ENCODE measurements around the gene ZCCHC2.
A peak's percentile ranks its signal among the peaks of the same experiment; 100 is the strongest.

The ZCCHC2 gene

DNA sequence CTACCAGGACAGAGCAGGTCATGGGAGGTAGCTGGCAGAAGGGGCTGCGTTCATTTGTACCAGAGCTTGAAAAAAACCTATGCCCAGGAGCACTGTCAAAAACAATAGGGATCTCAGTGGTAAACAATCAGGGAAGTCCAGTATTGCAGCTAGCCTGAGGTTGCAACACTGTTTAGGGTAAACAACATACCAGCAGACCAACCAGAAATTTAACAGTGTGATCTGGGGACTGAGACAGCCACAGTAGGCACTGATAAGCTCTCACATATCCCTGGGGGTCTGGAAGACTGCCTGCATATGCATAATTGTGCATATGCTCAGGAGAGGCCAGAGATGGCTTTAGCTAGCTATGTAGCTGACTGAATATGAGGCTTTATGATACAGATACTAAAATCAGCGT, 12.0 kb upstream of the ZCCHC2 start:
- DNase-seq (ENCODE audit: low read depth) = no peak

DNA sequence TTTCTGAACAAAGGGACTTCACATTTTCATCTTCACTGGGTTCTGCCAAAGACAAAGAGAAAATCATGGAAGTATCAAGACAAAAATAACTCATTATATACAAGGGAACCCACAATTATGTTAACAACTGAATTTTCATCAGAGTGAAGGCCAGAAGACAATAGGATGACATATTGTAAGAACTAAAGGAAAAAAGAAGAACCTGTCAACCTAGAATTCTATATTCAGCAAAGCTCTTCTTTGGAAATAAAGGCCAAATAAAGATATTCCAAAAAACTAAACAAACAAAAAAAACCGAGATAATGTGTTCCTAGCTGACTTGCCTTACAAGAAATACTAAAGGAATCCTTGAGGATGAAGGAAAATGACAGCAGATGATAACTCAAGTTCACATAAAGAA, 10.3 kb upstream of the ZCCHC2 start:
- DNase-seq (ENCODE audit: low read depth) = no peak

DNA sequence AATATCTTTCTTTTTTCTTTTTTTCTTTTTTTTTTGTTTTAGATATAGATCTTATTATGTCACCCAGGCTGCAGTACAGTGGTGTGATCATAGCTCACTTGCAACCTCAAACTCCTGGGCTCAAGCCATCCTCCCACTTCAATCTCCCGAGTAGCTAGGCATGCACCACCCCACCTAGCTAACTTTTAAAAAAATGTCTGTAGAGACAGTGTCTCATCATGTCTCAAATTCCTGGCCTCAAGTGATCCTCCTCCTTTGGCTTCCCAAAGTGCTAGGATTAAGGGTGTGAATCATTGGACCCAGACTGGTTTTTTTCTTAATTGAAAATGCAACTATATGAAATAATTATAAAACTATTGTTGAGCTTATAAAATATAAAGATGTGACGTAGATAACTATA, 9.8 kb upstream of the ZCCHC2 start:
- no peak for DNase-seq (ENCODE audit: low read depth)

DNA sequence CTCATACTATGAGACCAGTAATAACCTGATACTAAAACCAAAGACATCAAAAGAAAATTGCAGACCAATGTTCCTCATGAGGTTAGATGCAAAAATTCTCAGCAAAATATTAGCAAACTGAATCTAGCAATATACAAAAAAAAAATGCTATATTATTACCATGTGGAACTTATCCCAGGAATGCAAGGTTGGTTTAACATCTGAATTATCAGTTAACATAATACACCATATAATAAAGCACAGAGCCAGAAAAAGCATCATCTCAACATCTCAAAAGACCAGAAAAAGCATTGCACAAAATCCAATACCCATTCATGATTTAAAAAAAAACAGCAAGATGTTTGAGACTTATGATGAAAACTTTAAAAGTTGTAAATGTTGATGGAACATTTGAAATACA, 8.3 kb upstream of the ZCCHC2 start:
- DNase-seq (ENCODE audit: low read depth) = no peak

DNA sequence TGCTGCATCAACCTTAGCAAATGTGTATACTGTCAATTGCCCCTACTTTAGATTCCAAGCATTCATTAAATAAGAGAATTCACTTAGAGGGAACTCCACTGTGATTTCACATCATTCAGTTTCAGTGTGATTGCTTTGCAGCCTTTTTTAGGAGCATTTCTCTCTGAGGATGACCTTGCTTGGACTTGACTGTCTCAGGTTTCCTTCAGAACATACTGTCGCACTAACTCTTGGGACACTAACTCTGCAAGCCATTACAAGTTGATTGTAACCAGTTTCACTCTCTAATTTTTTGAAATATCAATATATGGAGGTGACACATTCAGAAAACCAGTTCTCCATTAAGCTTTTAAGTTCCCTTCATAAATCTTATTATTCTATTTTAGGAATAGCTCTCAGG, 6.6 kb upstream of the ZCCHC2 start:
- no peak for DNase-seq (ENCODE audit: low read depth)

DNA sequence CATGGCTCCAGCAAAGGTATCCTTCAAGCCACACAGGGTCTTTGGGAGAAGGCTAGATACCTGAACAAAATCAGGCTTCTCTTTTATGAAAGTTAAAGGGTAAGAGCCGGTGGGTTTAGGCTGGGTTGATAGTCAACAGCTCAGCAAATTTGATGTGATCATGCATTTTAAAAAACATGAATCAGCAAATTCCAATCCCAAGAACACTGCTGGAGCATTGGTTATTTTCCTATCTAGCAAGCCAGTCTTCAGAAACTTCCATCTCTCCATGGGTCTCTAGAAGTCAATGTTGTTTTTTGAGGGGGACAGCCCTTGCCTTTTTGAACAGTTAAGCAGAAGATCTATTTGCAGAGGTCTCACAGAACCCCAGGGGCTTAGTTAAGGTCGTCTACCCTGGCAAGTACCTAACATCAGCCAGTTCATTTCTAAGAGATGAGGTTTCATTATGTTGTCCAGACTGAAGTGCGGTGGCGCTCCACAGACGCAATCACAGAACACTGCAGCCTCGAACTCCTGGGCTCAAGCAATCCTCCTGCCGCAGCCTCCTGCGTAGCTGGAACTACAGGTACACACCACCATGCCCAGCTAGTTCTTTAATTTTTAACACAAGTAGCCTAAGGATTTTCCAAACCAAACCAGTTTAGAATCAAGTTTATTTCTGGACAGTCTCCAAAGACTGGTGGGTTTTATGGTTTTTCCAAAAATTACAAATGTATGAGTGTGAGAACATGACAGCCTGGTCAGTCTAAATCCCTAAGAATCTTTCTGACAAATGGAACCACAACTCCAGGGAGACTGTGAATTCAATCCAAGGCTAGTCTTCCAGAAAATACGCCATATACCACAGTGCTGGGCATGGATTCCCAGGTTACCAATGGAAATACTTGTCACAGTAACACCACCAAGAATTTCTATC, 4.1 kb upstream of the ZCCHC2 start:
- no peak for DNase-seq (ENCODE audit: low read depth)

DNA sequence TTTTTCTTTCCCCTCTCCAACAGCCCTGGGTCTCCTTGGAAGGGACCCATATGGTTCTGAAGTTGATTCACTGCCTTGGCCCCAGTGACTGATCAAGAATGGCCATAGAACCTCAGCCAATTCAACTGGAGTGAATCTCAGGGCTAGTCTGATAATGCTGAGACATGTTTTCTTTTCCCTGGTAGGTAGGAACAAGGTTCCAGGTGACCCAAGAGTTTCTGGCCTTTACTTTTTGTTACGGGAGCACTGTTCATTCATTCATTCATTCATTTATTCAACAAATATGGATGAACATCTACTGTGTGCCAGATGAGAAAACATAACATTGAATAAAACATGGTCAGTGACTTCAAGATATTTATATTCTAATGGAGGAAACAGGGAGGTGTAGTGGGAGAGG, 3.1 kb upstream of the ZCCHC2 start:
- DNase-seq (ENCODE audit: low read depth) = no peak

DNA sequence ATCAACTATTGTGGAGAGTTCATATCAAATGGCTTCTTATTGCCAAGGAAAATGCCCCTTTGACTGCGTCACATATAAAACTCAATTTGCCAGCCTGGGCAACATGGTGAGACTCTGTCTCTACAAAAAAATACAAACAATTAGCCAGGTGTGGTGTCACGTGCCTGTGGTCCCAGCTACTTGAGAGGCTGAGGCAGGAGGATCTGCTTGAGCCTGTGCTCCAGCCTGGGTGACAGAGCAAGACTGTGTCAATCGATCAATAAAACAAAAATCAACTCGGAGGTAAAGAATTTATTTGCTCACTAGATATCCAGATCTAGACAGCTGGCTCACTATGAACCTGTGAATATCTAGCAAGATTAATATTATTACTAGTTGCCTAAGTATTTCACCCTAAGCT, 1.7 kb upstream of the ZCCHC2 start:
- DNase-seq (ENCODE audit: low read depth) = no peak

DNA sequence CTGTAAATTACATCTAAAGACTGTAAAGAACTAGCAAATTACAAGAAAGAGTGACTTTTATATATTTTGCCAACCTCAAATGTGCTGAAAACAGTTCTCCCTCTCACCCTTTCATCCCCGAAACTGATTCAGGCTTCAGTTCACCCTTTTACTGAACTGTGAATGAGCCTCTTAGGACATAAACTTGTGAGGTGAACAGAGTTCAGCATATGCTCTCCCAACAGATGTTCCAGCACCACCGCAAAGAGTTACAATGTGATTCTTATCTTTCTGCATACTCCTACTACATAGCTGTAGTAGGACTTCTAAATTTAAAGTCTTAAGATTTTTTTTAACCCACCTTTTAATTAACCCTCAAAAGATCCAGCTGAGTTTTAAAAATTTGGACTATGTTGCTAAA, 1.2 kb upstream of the ZCCHC2 start:
- DNase-seq (ENCODE audit: low read depth) = no peak

DNA sequence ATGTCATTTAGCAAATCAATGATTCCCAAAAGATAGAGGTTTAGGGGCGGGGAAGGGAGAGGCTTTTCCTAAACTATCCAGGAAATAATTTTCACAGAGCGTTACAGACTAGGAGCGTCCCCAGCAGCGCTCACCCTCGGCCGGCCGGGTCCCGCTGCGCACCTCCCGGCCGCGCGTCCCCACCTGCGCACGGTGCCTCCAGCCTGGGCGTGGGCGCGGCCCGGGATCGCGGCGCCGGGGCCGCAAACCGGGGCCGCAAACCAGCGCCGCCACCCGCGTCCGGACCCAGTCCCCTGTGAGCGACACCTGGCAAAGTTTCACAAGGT, 684 bp upstream of the ZCCHC2 start:
- DNase-seq (ENCODE audit: low read depth) = no peak

DNA sequence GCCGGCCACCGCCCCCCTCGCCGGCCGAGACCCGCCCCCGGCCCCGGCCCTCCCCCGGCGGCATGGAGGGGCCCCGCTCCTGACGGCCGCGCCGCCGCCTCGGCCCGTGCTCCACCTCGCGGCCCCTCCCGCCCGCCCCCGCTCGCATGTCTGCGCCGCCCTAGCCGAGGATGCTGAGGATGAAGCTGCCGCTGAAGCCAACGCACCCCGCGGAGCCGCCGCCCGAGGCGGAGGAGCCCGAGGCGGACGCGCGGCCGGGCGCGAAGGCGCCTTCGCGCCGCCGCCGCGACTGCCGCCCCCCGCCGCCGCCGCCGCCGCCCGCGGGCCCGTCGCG, 397 bp downstream of the ZCCHC2 start:
- DNase-seq (ENCODE audit: low read depth) = no peak

DNA sequence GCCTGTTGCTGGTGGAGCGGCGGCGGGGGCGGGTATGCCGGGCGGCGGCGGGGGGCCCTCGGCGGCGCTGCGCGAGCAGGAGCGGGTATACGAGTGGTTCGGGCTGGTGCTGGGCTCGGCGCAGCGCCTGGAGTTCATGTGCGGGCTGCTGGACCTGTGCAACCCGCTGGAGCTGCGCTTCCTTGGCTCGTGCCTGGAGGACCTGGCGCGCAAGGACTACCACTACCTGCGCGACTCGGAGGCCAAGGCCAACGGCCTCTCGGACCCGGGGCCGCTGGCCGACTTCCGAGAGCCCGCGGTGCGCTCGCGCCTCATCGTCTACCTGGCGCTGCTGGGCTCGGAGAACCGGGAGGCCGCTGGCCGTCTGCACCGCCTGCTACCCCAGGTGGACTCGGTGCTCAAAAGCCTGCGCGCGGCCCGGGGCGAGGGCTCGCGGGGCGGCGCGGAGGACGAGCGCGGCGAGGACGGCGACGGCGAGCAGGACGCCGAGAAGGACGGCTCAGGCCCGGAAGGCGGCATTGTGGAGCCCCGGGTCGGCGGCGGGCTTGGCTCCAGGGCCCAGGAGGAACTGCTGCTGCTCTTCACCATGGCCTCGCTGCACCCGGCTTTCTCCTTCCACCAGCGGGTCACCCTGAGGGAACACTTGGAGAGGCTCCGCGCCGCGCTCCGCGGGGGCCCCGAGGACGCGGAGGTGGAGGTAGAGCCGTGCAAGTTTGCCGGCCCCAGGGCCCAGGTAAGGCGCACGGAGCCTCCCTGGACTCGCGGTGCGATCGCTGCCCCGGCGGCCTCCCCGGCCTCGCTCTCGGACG, 1.0 kb downstream of the ZCCHC2 start:
- no peak for DNase-seq (ENCODE audit: low read depth)

DNA sequence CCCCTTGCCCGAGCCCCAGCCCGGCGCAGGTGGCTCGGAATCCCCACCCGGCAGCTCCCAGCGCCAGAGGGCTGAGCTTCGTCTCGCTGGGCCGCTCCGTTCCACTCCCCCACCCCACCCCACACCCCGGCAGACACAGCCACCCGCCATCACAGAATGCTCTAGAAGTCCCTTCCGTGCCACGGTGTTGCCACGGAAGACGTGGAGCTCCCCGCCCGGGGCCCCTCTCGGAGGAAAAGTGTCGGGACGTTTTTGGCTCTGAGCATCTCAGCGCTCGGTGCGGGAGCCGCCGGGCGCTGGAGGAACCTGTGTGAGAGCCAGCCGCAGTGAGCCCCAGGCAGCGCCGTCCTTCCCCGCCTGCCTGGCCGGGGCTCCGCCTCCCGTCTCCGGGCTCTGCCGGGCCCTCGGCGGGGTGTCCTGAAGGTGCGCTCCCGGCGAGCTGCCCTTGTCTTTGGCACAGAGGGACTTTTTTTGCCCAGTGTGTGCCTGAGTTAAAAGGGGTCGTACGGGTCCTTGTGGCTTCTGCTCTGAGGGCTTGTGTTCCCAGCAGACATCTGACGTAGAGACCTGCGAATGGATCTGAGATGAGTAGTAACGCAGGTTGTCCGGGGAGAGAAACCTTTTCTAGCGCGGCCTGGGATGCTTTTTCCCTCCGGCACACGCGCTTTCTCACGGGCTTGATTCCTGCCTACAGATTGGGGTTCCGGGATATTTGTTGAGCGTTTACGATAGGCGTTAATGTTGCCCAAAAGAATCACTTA, 1.8 kb downstream of the ZCCHC2 start:
- no peak for DNase-seq (ENCODE audit: low read depth)

DNA sequence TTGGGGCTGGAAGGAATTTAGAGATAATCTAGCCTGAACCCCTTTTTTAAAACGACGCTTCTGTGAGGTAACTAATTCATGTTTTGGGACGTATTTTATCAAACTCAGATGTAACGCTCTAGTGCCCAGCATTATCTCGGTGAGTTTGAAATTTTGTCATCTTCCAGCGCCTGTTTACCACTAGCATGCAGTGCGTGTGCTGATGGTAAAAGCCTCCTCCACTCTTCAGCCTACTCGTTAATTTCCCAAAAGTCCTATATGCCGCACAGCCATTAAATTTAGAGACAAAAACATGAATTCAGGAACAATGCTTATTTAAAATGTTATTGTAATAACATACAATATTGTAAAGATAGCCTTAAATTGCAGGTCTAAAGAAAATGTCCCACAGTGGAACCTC, 2.8 kb downstream of the ZCCHC2 start:
- DNase-seq (ENCODE audit: low read depth) = no peak

DNA sequence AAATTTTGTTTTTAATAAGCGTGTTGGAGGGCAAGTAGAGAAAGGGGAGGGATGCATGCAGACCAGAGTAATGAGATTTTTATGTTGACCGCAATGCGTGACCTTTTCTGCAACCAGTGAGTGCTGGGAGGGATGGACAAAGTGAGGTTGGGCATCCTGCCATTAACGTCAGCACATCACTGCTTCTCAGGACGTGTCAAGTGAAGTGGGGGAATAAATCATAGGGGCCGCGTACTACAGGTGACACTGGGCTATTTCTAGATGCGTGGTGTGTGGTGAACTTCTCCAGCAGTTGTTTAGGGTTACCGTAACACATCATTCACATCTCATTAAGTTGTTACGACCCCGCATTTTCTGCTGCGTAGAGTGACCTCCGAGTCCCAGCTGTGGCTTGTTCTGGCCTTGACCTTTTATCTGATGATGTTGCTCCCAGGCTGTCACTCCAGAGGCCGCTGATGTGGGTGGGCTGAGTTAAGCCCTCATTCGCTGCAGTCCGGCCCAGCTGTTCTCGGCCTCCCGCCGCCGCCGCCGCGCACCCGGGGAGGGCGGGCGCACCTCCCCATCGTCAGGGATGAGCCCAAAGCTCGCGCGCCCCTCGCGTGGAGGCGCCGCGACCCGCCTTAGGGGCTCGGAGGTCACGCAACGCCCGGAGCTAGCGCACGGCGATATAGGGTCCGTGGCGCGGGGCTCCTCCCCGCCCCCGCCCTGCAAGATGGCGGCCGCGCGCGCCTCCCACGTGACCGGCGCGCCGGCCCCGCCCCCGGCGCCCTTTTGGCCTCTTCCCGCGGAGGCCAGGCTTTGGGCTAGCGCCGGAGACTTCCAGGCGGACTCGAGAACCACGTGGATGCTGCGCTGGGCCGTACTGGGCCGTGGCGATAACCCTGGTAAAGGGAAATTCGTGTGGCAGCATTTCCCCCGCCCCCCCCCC, 3.5 kb downstream of the ZCCHC2 start:
- peak; percentile 57 for DNase-seq (ENCODE audit: low read depth)

DNA sequence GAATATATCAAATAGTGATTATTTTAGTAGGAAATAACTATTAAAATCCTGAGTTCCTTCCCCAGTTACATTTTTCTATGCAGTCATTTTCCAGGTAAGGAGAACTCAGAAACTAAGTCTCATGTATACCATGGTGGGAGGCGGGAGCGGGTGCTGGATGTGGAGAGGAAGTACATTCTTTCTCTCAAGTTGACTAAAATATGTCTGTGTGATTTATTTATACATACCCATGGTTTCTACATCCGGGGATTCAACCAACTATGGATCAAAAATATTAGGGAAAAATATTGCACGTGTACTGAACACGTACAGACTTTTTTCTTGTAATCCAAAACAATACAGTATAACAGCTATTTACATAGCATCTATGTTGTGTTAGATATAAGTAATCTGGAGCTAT, 6.8 kb downstream of the ZCCHC2 start:
- DNase-seq (ENCODE audit: low read depth) = no peak

DNA sequence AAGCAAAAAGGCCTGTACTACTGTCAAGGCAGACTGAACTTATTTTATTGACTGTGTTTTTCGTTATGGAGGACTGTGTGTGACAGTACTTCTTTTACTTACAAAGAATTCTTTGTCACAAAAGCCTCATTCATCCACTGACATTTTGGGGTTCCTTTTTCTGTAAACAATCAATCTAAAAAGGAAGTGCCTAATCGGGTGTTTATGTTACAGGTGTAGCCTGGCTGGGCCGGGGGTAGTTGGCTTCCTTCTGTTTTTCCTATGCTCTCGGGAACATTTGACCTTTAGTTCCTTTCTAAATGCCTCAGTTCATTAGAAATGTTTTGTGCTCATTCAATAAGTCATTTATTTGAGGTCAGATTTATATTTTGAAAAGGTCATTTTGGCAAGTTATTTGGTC, 8.3 kb downstream of the ZCCHC2 start:
- DNase-seq (ENCODE audit: low read depth) = no peak

DNA sequence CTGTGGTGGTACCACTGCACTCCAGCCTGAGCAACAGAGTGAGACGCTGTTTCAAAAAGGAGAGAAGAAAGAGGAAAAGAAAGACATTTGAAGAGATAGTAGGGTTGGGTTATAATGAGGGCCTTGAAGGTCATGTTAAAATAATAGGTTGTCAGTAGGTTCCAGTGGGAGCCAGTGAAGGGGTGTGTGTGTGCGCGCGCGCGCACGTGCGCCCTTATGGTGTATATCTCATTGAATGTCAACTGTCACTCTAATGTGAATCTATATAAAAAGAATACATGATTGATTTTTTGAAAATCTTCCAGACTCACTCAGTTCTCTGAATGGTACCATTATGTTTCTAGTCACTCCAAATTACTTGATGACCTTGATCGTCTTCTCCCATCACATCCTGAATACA, 9.1 kb downstream of the ZCCHC2 start:
- DNase-seq (ENCODE audit: low read depth) = no peak

DNA sequence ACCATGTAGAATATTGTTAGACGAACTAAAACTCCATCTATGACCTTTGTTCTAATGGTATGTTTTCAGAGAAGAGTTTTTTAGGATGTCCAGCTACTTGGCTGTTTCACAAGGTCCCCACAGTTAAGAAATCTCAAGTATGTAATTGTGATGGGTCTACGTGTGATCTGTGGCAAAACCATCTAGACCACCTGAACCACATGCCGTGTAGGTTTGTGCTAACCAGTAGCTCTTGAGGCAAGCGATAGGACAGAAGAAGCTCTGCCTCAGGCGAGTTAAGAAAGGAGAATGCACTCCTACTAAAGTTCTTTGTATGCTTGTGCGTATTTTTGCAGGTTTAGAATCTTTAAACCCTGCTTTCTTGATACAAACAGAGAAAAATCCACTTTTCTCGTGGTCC, 13.2 kb downstream of the ZCCHC2 start:
- no peak for DNase-seq (ENCODE audit: low read depth)

DNA sequence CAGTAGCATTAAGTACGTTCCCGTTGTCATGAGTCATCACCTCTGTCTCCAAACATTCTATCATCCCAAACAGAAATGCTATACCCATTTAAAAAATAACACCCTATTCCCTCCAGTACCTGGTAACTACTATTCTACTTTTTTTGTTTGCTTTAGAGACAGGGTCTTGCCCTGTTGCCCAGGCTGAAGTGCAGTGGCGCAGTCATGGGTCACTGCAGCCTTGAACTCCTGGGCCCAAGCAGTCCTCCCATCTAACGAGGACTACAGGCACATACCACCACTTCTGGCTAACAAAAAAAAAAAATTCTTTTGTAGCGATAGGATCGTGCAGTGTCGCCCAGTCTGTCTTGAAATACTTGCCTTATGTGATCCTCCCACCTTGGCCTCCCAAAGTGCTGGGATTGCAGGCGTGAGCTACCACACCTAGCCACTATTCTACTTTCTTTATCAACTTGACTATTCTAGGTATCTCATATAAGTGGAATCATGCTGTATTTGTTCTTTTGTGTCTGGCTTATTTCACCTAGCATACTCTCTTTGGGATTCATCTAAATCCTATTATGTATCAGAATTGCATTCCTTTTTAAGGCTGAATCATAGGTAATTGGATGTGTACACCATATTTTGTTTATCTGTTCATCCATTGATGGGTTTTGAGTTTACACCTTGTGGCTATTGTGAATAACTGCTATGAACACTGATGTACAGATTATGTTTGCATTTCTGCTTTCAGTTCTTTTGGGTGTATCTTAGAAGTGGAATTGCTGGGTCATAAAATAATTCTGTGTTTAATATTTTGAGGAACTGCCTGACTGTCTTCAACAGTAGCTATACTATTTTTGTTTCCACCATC, 14.4 kb downstream of the ZCCHC2 start:
- no peak for DNase-seq (ENCODE audit: low read depth)

DNA sequence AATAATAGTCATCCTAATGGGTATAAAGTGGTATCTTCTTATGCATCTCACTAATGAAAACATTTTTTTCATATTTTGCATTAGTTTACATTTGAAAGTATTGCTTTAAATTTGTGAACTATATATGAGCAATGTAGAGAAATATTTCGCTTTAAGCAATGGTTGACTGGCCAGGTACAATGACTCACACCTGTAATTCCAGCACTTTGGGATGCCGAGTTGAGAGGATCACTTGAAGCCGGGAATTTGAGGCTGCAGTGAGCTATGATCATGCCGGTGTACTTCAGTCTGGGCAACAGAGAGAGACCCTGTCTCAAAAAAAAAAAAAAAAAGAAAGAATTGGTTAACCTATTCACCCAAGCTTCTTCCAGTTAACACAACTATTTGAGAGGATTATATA, 15.1 kb downstream of the ZCCHC2 start:
- no peak for DNase-seq (ENCODE audit: low read depth)

Data from GM04504 (cell line).